GM20000 (cell line): ENCODE measurements around the gene BIRC5.

Experiments
- DNase-seq: peaks from one replicate; pipeline ENCODE4 v3.0.0; 2012; ENCODE audit warnings: low spot score
- TF ChIP-seq, protein P1 (sequence below): IDR thresholded peaks from 2 replicates; pipeline ENCODE4 v1.5.1; 2012; ENCODE audit warnings: mild to moderate bottlenecking, control low read depth; ENCODE audit errors: extremely low read depth, missing control alignments

BIRC5 gene

GRCh38 chr17:78204387-78205123 is 9.5 kb upstream of the BIRC5 start:
- TF ChIP-seq, protein P1, sequence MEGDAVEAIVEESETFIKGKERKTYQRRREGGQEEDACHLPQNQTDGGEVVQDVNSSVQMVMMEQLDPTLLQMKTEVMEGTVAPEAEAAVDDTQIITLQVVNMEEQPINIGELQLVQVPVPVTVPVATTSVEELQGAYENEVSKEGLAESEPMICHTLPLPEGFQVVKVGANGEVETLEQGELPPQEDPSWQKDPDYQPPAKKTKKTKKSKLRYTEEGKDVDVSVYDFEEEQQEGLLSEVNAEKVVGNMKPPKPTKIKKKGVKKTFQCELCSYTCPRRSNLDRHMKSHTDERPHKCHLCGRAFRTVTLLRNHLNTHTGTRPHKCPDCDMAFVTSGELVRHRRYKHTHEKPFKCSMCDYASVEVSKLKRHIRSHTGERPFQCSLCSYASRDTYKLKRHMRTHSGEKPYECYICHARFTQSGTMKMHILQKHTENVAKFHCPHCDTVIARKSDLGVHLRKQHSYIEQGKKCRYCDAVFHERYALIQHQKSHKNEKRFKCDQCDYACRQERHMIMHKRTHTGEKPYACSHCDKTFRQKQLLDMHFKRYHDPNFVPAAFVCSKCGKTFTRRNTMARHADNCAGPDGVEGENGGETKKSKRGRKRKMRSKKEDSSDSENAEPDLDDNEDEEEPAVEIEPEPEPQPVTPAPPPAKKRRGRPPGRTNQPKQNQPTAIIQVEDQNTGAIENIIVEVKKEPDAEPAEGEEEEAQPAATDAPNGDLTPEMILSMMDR, result no peak
- DNase-seq, result no peak

GRCh38 chr17:78205124-78205775 is 8.8 kb upstream of the BIRC5 start:
- TF ChIP-seq, protein P1, result no peak
- DNase-seq, result no peak

DNA sequence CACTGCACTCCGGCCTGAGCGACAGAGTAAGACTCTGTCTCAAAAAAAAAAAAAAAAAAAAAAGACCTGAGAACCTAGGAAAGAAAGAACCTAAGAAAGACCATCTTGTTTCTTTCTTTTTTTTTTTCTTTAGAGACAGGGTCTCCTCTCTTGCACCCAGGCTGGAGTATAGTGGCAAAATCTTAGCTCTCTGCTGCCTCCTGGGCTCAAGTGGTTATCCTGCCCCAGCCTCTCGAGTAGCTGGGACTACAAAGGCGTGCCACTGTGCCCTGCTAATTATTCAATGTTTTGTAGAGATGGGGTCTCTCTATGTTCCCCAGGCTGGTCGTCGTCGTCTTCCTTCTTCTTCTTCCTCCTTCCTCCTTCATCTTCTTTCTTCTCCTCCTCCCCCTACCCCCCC is 7.8 kb upstream of the BIRC5 start:
- DNase-seq, result no peak
- TF ChIP-seq, protein P1, result no peak

GRCh38 chr17:78208486-78208885 is 5.6 kb upstream of the BIRC5 start:
- TF ChIP-seq, protein P1, result no peak
- DNase-seq, result no peak

DNA sequence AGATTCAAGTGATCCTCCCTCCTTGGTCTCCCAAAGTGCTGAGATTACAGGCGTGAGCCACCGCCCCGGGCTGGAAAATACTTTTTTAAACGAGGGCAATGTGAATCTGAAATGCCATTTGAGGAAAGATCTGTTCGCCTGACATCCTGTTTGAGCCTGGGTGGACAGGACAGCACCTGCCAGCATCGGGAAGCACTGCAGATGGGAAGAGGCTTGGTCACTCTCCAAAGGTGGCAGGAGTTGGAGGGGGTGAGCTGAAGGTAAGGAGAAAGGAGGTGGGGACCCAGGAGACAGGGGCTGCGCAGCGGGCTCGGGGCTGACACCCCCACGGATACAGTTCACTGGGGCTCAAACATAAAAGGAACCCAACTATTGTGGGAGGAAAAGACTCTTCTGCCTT is 3.9 kb upstream of the BIRC5 start:
- TF ChIP-seq, protein P1, result no peak
- no peak for DNase-seq

DNA sequence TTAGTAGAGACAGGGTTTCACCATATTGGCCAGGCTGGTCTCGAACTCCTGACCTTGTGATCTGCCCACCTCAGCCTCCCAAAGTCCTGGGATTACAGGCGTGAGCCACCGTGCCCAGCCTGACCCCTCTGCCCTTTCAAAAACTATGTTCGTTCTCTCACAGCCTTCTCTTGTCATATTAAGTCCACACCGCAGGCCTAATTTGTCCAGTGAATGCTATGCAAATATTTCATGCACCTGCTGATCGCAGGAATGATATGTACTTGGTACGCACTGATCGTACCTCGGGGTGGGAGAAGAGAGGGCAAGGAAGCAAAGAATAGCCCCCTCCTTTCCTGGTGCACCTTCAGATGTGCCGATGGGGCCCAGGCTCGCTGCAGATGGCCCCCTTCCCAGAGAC is 3.0 kb upstream of the BIRC5 start:
- no peak for DNase-seq
- TF ChIP-seq, protein P1, result no peak

GRCh38 chr17:78214706-78215061 is 631 bp downstream of the BIRC5 start:
- TF ChIP-seq, protein P1, result no peak
- DNase-seq, result no peak
